Measurements from ENCODE around the gene LRFN3.
"Not testable (repeated sequence)": the region's sequence is repeated elsewhere in the genome, so short reads cannot be mapped to it uniquely, and the experiment has no call there.

Gene LRFN3, protein sequence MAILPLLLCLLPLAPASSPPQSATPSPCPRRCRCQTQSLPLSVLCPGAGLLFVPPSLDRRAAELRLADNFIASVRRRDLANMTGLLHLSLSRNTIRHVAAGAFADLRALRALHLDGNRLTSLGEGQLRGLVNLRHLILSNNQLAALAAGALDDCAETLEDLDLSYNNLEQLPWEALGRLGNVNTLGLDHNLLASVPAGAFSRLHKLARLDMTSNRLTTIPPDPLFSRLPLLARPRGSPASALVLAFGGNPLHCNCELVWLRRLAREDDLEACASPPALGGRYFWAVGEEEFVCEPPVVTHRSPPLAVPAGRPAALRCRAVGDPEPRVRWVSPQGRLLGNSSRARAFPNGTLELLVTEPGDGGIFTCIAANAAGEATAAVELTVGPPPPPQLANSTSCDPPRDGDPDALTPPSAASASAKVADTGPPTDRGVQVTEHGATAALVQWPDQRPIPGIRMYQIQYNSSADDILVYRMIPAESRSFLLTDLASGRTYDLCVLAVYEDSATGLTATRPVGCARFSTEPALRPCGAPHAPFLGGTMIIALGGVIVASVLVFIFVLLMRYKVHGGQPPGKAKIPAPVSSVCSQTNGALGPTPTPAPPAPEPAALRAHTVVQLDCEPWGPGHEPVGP

DNA sequence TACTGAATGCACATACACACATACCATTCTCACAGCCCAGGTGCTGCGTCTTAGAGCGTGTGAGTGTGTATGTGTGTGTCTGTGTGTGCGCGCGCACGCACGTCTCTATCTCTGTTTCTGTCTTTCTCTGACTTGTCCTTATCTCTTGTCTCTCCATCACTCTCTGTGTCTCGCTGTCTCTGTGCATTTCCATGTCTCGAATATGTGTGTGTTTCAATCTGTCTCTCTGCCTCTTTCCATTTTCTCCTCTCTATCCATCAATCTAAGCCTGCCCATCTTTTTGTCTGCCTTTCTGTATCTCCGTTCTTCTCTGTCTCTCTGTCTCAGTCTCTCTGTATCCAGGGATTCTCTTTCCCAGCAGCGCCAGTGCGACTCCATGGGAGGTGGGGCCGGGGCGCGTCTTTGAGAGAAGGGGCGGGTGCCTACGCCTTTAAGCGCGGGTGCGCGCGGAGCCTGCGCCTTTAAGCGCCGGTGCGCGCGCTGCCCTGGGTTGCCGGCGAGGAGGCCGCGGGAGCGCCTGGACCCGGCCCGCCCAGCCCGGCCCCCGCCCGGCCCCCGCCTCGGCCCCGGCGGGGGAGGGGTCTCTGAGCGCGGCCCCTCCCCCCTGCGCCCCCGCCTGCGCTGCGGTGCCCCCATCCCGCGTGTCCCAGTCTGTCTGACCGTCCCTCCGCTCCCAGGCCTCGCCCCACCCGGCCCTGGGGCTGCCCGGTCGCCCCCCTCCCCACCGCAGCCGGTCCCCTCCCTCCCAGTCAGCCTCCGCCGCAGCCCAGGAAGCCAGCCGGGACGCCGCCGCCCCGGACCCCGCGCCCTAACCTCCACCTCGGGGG, at the start of gene LRFN3:
Gene LRFN3, plus strand, starts transcription at position 464 of the 827 bp plus-strand sequence. CDS start 3,052 bp downstream, outside the sequence.
- peak; percentile 77 for DNase-seq (ENCODE audit: low spot score)

DNA sequence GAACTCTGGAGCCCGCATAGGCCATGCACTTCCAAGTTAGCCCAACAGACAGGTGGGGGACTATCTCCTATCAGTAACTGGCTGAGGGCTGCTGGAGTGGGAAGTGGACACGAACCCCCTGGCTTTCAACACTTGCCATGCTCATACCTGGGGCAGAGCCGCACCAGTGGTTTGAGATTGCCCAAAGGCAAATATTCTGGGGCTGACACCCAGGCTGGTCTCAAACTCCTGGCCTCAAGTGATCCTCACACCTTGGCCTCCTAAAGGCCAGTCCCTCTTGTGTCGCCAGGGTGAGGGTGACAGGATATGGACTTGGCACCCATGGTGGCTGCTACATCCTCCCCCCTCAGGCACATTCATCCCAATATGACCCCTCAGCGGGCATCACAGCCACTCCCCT, 49.0 kb upstream of the LRFN3 start:
- DNase-seq (ENCODE audit: low spot score): no peak

DNA sequence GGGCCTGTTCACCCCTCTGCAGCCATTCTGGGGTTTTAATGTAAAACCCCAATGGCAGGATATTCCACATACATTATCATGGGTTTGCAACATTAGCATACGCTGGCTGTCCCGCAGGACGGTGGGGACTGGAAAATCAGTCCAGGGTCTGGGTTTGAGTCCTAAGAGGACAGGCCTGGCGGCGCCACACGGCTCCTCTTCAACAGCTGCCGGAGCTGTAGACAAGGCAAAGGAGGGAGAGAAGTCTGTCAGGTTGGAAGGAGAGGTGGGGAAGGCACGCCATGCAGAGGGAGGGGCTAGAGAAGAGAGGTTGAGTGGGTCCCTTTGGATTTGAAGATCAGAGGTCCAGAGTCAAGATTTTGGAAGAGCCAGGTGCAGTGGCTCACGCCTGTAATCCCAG, 47.8 kb upstream of the LRFN3 start:
- no peak for DNase-seq (ENCODE audit: low spot score)

DNA sequence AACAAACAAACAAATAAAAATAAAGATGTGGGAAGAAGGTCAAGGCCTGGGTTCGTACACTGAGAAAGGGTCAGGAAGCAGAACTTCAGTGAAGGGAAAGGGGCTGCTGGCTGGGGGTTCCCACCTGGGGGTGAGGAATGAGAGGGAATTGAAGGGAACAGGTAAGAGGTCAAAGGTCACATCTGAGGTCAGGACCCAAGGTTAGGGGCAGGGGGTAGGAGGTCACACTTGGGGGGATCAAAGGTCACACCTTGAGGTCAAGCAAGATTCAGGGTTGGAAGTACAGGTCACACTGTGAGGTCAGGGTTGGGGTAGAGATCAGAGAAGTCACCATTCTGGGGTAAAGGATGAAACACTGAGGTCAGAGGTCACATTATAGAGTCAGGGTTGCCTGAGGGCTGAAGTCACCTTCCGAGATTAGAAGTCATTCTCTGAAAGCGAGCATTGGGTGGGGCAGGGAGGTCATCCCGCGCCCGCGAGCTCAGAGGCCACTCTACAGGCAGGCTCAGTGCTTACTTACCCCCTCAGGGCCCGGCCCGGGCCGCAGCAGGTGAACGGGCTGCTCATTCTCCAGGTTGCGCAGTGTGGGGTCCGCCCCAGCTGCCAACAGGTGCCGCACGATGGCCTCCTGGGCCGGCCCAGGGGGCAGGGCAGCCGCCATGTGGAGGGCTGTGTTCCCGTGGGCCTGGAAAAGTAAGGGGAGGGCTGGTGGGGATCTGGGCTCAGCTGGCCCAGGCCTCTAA, 46.6 kb upstream of the LRFN3 start:
- no peak for DNase-seq (ENCODE audit: low spot score)

DNA sequence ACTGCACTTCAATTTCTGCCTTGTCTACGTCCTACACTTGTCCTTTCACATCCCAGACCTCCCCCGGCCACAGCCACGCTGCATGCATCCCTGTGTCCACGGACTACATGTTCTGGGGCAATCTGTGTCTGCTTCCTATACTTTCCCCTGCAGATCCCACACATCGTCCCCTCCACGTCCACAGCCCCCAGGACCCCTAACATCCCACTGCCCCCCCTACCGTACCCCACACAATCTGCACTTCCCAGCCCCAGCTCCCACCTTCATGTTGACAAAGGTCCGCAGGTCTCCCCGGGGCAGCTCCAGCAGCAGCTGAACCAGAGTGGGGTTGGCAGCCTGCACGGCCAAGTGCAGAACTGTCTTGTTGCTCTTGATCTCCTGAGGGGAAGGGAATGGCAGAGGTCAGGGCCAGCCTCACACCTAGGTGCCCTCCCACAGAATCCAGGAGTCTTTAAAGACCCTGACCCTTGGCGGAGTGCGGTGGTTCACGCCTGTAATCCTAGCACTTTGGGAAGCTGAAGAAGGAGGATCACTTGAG, 46.0 kb upstream of the LRFN3 start:
- no peak for DNase-seq (ENCODE audit: low spot score)

DNA sequence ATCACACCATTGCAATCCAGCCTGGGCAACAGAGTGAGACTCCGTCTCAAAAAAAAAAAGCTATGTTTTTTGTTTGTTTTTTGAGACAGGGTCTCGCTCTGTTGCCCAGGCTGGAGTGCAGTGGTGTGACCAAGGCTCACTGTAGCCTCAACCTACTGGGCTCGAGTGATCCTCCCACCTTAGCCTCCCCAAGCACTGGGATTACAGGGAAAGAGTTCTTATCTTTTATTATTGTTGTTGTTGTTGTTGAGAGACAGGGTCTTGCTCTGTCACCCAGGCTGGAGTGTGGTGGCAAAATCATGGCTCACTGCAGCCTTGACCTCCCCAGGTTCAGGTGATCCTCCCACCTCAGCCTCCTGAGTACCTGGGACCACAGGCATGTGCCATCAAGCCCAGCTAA, 44.4 kb upstream of the LRFN3 start:
- not testable (repeated sequence) for DNase-seq (ENCODE audit: low spot score)

DNA sequence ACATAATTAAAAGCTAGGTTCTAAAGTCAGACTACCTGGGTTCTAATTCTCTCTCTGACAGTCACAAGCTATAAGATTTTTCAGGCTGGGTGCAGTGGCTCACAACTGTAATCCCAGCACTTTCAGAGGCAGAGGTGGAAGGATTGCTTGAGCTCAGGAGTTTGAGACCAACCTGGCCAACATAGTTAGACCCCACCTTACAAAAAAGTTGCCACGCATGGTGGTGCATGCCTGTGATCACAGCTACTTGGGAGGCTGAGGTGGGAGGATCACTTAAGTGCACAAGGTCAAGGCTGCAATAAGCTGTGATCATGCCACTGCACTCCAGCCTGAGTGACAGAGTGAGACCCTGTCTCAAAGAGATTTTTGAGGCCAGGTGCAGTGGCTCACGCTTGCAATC, 41.8 kb upstream of the LRFN3 start:
- no peak for DNase-seq (ENCODE audit: low spot score)

DNA sequence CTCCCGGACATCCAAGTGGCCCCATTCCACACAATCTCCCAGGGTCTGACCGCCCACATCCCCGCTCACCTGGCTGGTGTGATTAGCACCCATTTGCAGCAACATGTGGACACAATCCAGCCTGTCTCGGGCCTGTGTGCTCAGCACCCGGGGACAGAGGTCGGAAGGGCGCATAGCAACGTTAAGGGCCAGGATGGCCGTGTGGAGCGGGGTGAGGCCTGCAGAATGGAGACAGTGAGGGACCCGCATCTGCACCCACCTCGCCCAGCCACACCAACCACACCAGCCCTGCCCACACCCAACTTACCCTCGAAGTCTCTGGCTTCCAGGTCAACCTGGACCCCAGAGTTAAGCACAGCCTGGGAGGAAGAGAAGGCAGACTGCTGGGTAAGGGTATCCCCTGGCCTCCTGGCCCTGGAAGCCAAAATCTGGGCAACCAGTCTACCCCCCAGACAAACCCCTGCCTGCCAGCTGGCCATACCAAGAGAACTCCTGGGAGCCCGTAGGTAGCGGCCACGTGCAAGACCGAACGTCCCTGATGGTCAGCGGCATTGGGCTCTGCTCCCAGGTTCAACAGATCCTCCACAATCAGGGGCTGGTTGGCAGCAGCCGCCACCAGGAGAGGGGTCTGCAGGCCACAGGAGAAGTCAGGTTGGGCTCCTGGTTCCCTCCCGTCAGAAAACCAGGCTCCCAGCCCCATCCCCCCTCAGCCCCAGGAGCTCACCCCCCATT, 40.1 kb upstream of the LRFN3 start:
- no peak for DNase-seq (ENCODE audit: low spot score)

DNA sequence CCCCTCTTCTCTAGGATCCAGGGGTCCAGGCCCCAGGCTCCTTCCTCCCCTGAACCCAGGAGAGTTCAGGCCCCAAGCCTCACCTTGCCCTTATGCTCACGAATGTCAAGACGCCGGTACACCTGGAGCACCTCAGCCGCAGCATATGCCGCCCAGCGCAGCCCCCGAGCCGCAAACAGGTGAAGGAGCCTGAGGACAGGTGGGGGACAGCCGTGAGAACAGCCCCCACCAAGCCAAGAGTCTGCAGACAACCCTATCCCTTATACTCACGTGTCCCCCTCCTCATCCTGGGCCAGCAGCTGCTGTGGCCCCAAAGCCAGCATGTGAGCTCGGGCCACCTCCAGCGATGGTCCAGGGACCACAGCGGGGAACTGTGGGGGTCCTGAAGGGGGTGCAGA, 39.5 kb upstream of the LRFN3 start:
- no peak for DNase-seq (ENCODE audit: low spot score)

DNA sequence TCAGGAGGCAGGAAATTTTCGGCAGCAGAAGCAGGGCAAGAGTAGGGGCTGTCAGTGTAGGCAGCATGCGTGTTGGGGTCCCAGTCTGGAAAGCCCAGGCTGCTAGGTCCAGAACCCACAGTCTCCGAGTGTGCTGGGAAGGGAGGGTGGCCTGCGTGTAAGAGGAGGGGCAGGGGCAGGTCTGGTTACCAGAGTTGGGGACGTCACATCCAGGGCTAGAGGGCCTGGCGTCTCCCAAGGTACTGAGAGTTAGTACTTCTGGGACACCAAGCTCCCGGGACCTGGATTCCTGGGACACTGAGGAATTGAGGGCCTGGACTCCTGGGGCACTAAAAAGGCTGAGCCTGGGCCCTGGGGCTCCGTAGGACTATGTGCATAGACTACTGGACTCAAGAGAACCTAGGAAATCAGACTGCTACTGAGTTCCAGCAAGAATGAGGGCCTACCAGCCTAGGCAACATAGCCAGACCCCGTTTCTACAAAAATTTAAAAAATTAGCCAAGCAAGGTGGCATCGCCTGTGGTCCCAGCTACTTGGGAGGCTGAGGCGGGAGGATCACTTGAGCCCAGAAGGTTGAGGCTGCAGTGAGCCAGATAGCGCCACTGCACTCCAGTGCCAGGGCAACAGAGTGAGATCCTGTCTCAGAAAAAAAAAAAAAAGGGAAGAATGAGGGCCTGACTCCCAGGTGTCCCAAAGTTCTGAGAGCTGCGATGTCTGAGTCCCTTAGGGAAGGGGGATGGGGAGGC, 38.3 kb upstream of the LRFN3 start:
- DNase-seq (ENCODE audit: low spot score): no peak

DNA sequence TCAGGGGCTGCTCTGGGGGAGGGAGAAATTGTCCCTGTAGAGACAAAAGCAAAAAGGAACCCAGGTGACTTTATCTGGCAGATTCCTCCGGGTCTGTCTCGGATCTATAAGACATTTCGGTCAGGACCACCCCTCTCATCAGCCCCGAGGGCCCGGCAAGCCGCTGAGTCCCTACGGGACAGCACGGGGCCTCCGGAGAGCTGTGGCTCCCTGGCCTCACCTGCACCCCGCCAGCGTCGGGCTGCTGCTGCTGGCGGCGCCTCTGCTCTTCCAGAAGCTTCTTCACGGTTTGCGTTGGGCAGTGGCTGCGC, 37.7 kb upstream of the LRFN3 start:
- no peak for DNase-seq (ENCODE audit: low spot score)

DNA sequence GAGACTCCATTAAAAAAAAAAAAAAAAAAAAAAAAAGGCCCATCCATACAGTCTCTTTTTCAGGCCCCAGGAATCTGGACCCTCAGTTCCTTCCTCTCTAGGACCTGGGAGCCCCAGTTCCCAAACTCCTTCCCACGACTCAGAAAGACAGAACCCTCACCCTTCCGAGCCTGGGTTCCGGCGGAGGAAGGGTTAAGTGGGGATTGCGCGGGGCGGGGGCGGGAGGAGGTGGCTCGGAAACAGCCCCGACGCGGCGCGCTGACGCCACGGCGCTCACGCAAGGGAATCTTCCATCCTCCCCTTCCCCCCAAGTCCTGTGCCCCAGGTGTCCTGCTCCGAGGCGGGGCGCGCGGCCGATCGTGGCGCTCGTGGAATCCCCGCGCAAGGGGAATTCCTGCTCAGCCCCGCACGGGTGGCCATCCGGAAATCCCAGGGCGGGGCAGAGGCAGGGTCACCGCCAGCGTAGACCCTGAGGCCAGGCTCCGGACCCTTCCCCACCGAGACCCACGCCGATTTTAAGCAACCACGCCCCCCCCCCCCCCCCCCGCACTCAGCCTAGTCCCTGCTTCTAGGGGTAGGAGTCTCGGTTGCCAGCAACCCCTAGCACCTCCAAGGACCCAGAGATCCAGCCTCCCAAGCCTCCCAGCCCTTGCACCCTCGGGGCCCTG, 36.5 kb upstream of the LRFN3 start:
- DNase-seq (ENCODE audit: low spot score): peak; percentile 87

DNA sequence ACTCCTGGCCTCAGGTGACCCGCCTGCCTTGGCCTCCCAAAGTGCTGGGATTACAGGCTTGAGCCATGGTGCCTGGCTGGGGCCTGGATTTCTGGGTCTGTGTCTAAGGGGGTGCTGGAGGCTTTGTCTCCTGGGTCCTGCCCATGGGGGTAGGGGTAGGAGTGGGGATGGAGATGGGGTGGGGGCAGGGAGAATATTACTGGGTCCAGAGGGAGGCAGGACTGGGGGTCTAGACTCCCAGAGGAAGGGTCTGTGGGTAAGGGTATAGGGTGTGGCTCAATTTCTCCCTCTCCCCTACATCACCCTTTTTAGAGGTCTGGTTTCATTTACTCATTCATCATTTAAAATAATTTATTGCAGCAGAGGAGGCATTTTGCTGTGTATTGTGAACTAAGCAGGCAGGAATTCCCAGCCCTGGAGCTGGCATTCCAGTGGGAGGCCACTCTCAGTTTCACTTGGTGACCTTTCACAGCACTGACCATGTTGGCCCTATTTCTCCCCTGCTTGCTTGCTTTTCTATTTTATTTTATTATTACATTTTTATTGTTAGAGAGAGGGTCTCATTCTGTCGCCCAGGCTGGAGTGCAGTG, 35.0 kb upstream of the LRFN3 start:
- DNase-seq (ENCODE audit: low spot score): peak; percentile 84

DNA sequence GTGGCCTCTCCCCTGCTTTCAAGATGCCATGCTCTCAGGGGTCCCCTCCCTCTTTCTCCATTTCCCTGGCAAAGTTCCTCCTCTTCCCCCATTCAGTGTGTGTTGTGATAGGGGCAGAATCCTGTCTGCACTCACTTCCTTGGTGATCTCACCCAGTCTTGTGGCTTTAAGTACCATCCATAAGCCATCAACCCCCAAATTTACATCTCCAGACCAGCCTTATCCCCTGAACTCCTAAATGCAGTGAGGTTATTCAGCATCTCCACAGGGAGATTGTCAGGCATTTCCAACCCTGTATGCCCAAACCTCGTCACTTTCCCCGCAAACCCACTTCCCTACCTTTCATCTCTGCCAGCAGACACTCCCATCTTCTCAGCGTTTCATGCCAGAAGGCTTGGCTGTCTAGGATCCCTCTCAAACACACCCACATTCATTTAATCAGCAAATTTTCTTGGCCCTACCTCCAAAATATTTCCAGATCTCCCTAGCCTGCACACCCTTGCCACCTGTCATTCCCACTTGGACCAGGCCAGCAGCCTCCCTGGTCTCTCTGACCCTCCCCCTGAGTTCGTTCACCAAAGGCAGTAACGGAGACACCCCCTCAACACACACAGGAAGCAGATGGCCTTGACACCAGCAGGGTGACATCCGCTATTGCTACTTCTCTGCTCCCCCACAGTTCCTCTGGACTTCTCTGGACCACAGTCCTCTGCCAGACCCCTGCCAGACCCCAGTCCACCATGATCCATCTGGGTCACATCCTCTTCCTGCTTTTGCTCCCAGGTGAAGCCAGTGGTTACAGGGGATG, 34.1 kb upstream of the LRFN3 start, which contains the start of gene HCST:
Gene HCST, plus strand, starts transcription at position 676 of the 808 bp plus-strand sequence. Its CDS starts 65 bp downstream, at position 741.
- no peak for DNase-seq (ENCODE audit: low spot score)

DNA sequence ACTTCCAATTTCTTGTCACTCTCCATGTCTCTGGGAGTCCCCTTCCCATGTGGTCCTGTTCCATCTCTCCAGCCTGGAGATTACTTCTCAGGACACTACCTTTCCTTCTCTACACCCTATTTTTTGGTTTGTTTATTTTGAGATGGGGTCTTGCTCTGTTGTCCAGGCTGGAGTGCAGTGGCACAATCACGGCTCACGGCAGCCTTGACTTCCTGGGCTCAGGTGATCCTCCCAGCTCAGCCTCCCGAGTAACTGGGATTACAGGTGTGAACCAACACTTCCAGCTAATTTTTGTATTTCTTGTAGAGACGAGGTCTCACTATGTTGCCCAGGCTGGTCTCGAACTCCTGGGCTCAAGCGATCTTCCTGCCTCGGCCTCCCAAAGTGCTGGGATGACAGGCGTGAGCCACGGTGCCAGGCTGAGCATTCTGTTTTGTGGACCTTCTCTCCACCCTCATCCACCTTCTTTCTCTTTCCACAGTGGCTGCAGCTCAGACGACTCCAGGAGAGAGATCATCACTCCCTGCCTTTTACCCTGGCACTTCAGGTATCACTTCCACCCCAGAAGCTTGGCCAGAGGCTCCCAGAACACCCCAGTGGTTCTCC, 33.2 kb upstream of the LRFN3 start:
- no peak for DNase-seq (ENCODE audit: low spot score)

DNA sequence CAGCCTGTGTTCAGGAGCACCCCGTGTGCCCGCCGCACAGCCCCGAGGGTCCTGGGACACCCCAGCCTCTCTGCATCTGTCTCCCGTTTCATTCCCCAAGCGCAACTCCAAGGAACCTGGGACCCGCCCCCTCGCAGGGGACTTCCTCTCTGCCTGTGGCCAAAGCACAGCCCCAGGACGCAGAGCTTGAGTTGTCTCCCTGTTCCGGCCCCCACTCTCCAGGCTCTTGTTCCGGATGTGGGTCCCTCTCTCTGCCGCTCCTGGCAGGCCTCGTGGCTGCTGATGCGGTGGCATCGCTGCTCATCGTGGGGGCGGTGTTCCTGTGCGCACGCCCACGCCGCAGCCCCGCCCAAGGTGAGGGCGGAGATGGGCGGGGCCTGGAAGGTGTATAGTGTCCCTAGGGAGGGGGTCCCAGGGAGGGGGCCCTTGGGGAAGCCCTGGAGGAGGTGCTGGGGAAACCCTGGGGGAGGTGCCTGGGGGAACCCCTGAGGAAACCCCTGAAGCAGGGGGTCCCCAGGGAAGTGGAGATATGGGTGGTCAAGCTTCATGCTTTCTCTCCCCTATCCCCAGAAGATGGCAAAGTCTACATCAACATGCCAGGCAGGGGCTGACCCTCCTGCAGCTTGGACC, 32.5 kb upstream of the LRFN3 start:
- peak; percentile 79 for DNase-seq (ENCODE audit: low spot score)

DNA sequence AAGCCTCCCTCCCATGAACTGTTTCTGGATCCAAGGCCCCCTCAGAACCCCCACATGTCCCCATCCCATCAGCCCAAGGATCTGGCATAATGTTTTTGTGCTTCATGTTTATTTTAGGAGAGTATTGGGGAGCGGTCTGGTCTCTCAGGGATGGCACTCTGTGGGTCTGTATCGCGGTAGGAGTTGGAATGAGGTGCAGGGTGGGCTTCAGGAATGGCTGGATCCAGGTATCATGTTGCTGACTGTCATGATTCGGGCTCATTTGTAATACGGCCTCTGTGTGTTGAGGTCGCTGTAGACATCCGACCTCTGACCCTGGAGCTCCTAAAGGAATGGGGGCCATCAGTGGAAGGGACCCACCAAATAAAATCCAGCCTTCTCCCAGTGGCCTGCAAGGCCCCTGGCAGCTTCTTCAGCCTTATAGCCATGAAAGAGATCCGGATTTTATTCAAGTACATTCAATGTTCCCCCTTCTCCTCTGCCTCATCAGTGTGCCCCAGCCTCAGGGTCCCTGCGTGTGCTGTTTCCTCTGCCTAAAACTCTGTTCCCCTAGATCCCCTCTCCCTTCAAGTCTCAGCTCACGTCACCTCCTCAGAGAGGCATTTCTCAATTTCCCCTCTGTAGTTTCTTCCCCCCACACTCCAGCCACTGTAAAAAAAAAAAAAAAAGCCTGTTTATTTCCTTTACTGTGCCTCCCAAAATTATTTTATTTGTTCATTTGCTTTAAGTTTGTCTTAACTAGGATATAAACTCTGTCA, 31.7 kb upstream of the LRFN3 start:
- DNase-seq (ENCODE audit: low spot score): no peak

All from hepatic stellate cell (primary cell).